Endothelial cell of umbilical vein (primary cell): ENCODE results near the gene ARMCX4. TPM values are rescaled to one million over a fixed set of nuclear protein-coding genes. Genes with fewer than 3 reads are reported as not detected.

Source experiments
- BruUV-seq: library from RNA; stranded (reverse); fragments of 400-500 nt; replicated peaks from 2 replicates; lab custom pipeline; 2021; lab: Mats Ljungman, UMichigan
- CTCF ChIA-PET: fragments of 300-600, 350-600 bp; sonication (Branson Sonifier 250); formaldehyde crosslinking; loops from one replicate; lab custom pipeline; 2021; ENCODE audit warnings: antibody characterized with exemption, inconsistent platforms; lab: Charles Lee
- POLR2A ChIA-PET: fragments of 300-600, 350-600 bp; sonication (Branson Sonifier 250); formaldehyde crosslinking; loops from one replicate; lab custom pipeline; 2021; ENCODE audit warnings: antibody characterized with exemption, inconsistent platforms; lab: Charles Lee
- DNase-seq: peaks from one replicate; pipeline ENCODE4 v3.0.0-alpha.2; 2011; ENCODE audit warnings: low read depth, low spot score
- FAIRE-seq: peaks from 2 replicates; lab custom pipeline; 2011; peaks lifted over from hg19 to GRCh38; lab: Jason Lieb, UNC
- H2AFZ ChIP-seq: 2 replicates; pipeline ENCODE4 v1.6.0; 2012; ENCODE audit warnings: low read depth, low read length, control low read depth, inconsistent platforms
- H3K27ac ChIP-seq: 2 replicates; pipeline ENCODE4 v1.5.1; 2011; ENCODE audit warnings: low read depth, mild to moderate bottlenecking, control low read depth, low read length, moderate library complexity; ENCODE audit not compliant: insufficient read depth
- H3K27me3 ChIP-seq, 2 experiments: 2 replicates each; pipeline versions ENCODE4 v1.6.0 to v1.6.1; 2011; ENCODE audit warnings: low read length in 2 of 2, mixed read lengths in 1 of 2; ENCODE audit not compliant: control insufficient read depth in 2 of 2, insufficient read depth in 2 of 2
- H3K36me3 ChIP-seq, 2 experiments: 2 replicates in 1 of 2; 3 replicates in 1 of 2; pipeline ENCODE4 v1.5.1; 2011; ENCODE audit warnings: low read length in 2 of 2, mild to moderate bottlenecking in 1 of 2, moderate library complexity in 1 of 2; ENCODE audit not compliant: control insufficient read depth in 2 of 2, insufficient read depth in 2 of 2; ENCODE audit errors: extremely low read depth in 1 of 2
- H3K4me1 ChIP-seq: 3 replicates; pipeline ENCODE4 v1.5.1; 2011; ENCODE audit warnings: mild to moderate bottlenecking, low read length; ENCODE audit not compliant: control insufficient read depth, insufficient read depth; ENCODE audit errors: extremely low read depth
- H3K4me2 ChIP-seq: 2 replicates; pipeline ENCODE4 v1.6.1; 2011; ENCODE audit warnings: low read length, control low read depth, mixed read lengths; ENCODE audit not compliant: insufficient read depth
- H3K4me3 ChIP-seq, 3 experiments: fragments of 200-600 bp in 1 of 3; sonication (generic), shearing (Covaris generic) in 1 of 3; replicated peaks in 1 of 3; 2 replicates each; pipeline ENCODE4 v1.5.1; 2011 to 2016; ENCODE audit warnings: control low read depth in 3 of 3, low read length in 3 of 3, mild to moderate bottlenecking in 2 of 3, inconsistent platforms in 1 of 3, low read depth in 1 of 3, moderate library complexity in 1 of 3; ENCODE audit not compliant: insufficient read depth in 1 of 3
- H3K79me2 ChIP-seq: 2 replicates; pipeline ENCODE4 v1.6.0; 2012; ENCODE audit warnings: low read length, inconsistent platforms; ENCODE audit not compliant: control insufficient read depth, insufficient read depth
- H3K9ac ChIP-seq: replicated peaks from 2 replicates; pipeline ENCODE3; 2011; ENCODE audit warnings: low read length, control low read depth; ENCODE audit not compliant: insufficient read depth; ENCODE audit errors: extremely low read depth
- H3K9me1 ChIP-seq: replicated peaks from 3 replicates; pipeline ENCODE4 v1.6.0; 2011; ENCODE audit warnings: mild to moderate bottlenecking, low read length; ENCODE audit not compliant: control insufficient read depth, insufficient read depth; ENCODE audit errors: extremely low read depth
- H3K9me3 ChIP-seq: replicated peaks from 2 replicates; pipeline ENCODE4 v1.5.1; 2012; ENCODE audit warnings: low read length, inconsistent platforms; ENCODE audit not compliant: control insufficient read depth, insufficient read depth
- H4K20me1 ChIP-seq: replicated peaks from 2 replicates; pipeline ENCODE3; 2011; ENCODE audit warnings: mild to moderate bottlenecking, low read length; ENCODE audit not compliant: control insufficient read depth, insufficient read depth; ENCODE audit errors: extremely low read depth
- CTCF ChIP-seq, 2 donors: IDR thresholded peaks; 1 replicate in 1 of 2; 2 replicates in 1 of 2; pipeline ENCODE4 v1.5.1; 2011; ENCODE audit warnings: low read length in 2 of 2, mild to moderate bottlenecking in 2 of 2, moderate library complexity in 2 of 2, control low read depth in 1 of 2, inconsistent platforms in 1 of 2, low read depth in 1 of 2; ENCODE audit not compliant: insufficient read depth in 1 of 2; ENCODE audit errors: extremely low read depth in 1 of 2
- FOS ChIP-seq: IDR thresholded peaks from 2 replicates; pipeline ENCODE4 v1.6.1; 2011; ENCODE audit warnings: mild to moderate bottlenecking, low read length, moderate library complexity, borderline replicate concordance; ENCODE audit not compliant: insufficient read depth
- GATA2 ChIP-seq: IDR thresholded peaks from 2 replicates; pipeline ENCODE4 v1.7.0; 2011; ENCODE audit warnings: low read depth, mild to moderate bottlenecking, moderate library complexity, mixed read lengths, low read length; ENCODE audit not compliant: insufficient read length, insufficient read depth
- JUN ChIP-seq: IDR thresholded peaks from 2 replicates; pipeline ENCODE4 v1.6.1; 2011; ENCODE audit warnings: borderline replicate concordance, low read depth; ENCODE audit not compliant: insufficient read length, insufficient read depth
- MYC ChIP-seq: IDR thresholded peaks from one replicate; pipeline ENCODE4 v1.6.1; 2011; ENCODE audit warnings: mild to moderate bottlenecking, low read depth, low read length
- POLR2A ChIP-seq: IDR thresholded peaks from 2 replicates; pipeline ENCODE4 v1.6.1; 2012; ENCODE audit warnings: low read depth, mild to moderate bottlenecking, control low read depth, low read length
- POLR2AphosphoS5 ChIP-seq: IDR thresholded peaks from 2 replicates; pipeline ENCODE4 v1.6.1; 2012; ENCODE audit warnings: low read depth, mild to moderate bottlenecking, control low read depth, low read length, moderate library complexity; ENCODE audit not compliant: insufficient read depth
- dilution Hi-C: fragments of 300-500 bp; cut with MboI; formaldehyde crosslinking; loops from one replicate; pipeline ENCODE4 v1.15.0; 2019; ENCODE audit warnings: low sequenced_read_pairs; ENCODE audit not compliant: extremely low pct_ligation_motif_present
- intact Hi-C: fragments of 100-400 bp; cut with micrococcal nuclease; formaldehyde crosslinking; loops from one replicate; pipeline ENCODE4 v1.10.0; 2022
- polyA plus RNA-seq, 4 experiments: library from polyadenylated mRNA; depleted of rRNA in 3 of 4; stranded (reverse) in 3 of 4; unstranded in 1 of 4; fragments of >200 nt; gene quantifications; 2 replicates each; pipeline versions ENCODE4 v1.2.1 to v1.2.3, GENCODE V29; 2011 to 2012; ENCODE audit warnings: missing spikeins in 1 of 4
- total RNA-seq: library from RNA; stranded (reverse); gene quantifications from 2 replicates; pipeline ENCODE4 v1.2.3, GENCODE V29; 2021

ARMCX4 gene
- total and polyA plus RNA-seq, 2 donors (not counting 3 experiments of a cell fraction or from before 2014, with no cell fraction given) = 4.7 to 19.9 TPM

- no peak overlapping the region for H3K27ac ChIP-seq
- dilution Hi-C loops = no loop called here
- no peak for TF ChIP-seq MYC
- TF ChIP-seq FOS = no peak
- no peak for TF ChIP-seq POLR2AphosphoS5
- TF ChIP-seq POLR2A = no peak
- no peak for TF ChIP-seq GATA2
- no peak for TF ChIP-seq JUN
- TF ChIP-seq CTCF (IDR thresholded peaks at IDR 0.05; ENCODE audit: extremely low read depth in 1 of 2, insufficient read depth in 1 of 2, low read depth in 1 of 2, low read length in 2 of 2) = peak in 1 of 2 donors; percentile 27
Observed at GRCh38 chrX:101462892-101463291, 22.4 kb upstream of the ARMCX4 start.

More at GRCh38 chrX:101462892-101463291, 22.4 kb upstream of the ARMCX4 start:
- Histone ChIP-seq H3K4me2 (no peak overlapping the region), H3K9me1 (no peaks in the 10 kb centered on the region), H3K79me2 (no peaks in the 10 kb centered on the region), H4K20me1 (no peaks in the 10 kb centered on the region), H3K9ac (no peak overlapping the region), H3K27me3 (no peaks in the 10 kb centered on the region), H2AFZ (no peak overlapping the region), H3K4me3 (no peak overlapping the region), H3K36me3 (no peaks in the 10 kb centered on the region), H3K4me1 (no peaks in the 10 kb centered on the region), H3K9me3 (no peaks in the 10 kb centered on the region)
- CTCF ChIA-PET = no interaction called here
- FAIRE-seq (peak; percentile 82), DNase-seq (peak; percentile 47)
- POLR2A ChIA-PET = no interaction called here
- no TSS peak for BruUV-seq
- intact Hi-C loops = loop anchor here (5.0 kb wide), 1 partner anchor 339 kb away; no protein-coding TSS in a partner anchor
